IMR-90 (cell line): Measurements from ENCODE around the gene CSH1. TPM values are rescaled to one million over a fixed set of nuclear protein-coding genes. Genes with fewer than 3 reads are reported as not detected.
"Not testable (repeated sequence)": the region's sequence is repeated elsewhere in the genome, so short reads cannot be mapped to it uniquely, and the experiment has no call there.

Experiments
- ATAC-seq: fragments of 200-7000 bp; cut with Tn5 transposase; 2 replicates; pipeline ENCODE4 v1.9.1; 2020; ENCODE audit warnings: low read depth, mild to moderate bottlenecking, moderate library complexity
- BruUV-seq: library from RNA; stranded (reverse); fragments of 400-500 nt; replicated peaks from 2 replicates; lab custom pipeline; 2021; lab: Mats Ljungman, UMichigan
- CTCF ChIA-PET: fragments of 300-600 bp; formaldehyde crosslinking; extraction: SDS; loops from one replicate; lab custom pipeline; 2021; ENCODE audit warnings: antibody characterized with exemption; lab: Yijun Ruan, JAX
- POLR2A ChIA-PET: fragments of 300-600 bp; sonication (Branson Sonifier 250); formaldehyde crosslinking; loops from one replicate; lab custom pipeline; 2022; ENCODE audit warnings: antibody characterized with exemption; ENCODE audit not compliant: unreplicated experiment; lab: Charles Lee
- DNase-seq: peaks from one replicate; pipeline ENCODE4 v3.0.0; 2013
- H2AFZ ChIP-seq: replicated peaks from 2 replicates; pipeline ENCODE3; 2013; ENCODE audit warnings: low read length, mild to moderate bottlenecking; ENCODE audit not compliant: poor library complexity
- H2AK5ac ChIP-seq: 2 replicates; pipeline ENCODE4 v1.6.1; 2013; ENCODE audit warnings: low read depth, low read length, inconsistent platforms
- H2AK9ac ChIP-seq: replicated peaks from 2 replicates; pipeline ENCODE3; 2013; ENCODE audit warnings: mild to moderate bottlenecking, low read depth, low read length, moderate library complexity; ENCODE audit not compliant: poor library complexity
- H2BK120ac ChIP-seq: 2 replicates; pipeline ENCODE4 v1.6.1; 2013; ENCODE audit warnings: low read depth, low read length, inconsistent platforms
- H2BK15ac ChIP-seq: 3 replicates; pipeline ENCODE4 v1.6.1; 2013; ENCODE audit warnings: low read depth, low read length, inconsistent platforms
- H2BK20ac ChIP-seq: 2 replicates; pipeline ENCODE4 v1.6.1; 2013; ENCODE audit warnings: low read depth, mild to moderate bottlenecking, inconsistent platforms, low read length, moderate library complexity
- H2BK5ac ChIP-seq: 2 replicates; pipeline ENCODE4 v1.6.1; 2013; ENCODE audit warnings: mild to moderate bottlenecking, low read depth, low read length, inconsistent platforms; ENCODE audit not compliant: poor library complexity, severe bottlenecking
- H3K14ac ChIP-seq: replicated peaks from 2 replicates; pipeline ENCODE4 v1.6.1; 2013; ENCODE audit warnings: low read depth, low read length, inconsistent platforms
- H3K18ac ChIP-seq: 2 replicates; pipeline ENCODE4 v1.6.1; 2013; ENCODE audit warnings: low read depth, low read length, control low read depth
- H3K23ac ChIP-seq: 2 replicates; pipeline ENCODE4 v1.6.1; 2013; ENCODE audit warnings: low read depth, low read length, inconsistent platforms
- H3K27ac ChIP-seq: 2 replicates; pipeline ENCODE4 v1.5.1; 2013; ENCODE audit warnings: mild to moderate bottlenecking, control low read depth, low read length; ENCODE audit not compliant: insufficient read depth
- H3K27me3 ChIP-seq: 2 replicates; pipeline ENCODE4 v1.6.1; 2013; ENCODE audit warnings: low read length; ENCODE audit not compliant: control insufficient read depth, insufficient read depth
- H3K36me3 ChIP-seq: 2 replicates; pipeline ENCODE4 v1.6.1; 2013; ENCODE audit warnings: low read length, mixed read lengths; ENCODE audit not compliant: control insufficient read depth, insufficient read depth
- H3K4ac ChIP-seq: 2 replicates; pipeline ENCODE4 v1.6.1; 2013; ENCODE audit warnings: low read depth, low read length, inconsistent platforms
- H3K4me1 ChIP-seq: 2 replicates; pipeline ENCODE4 v1.6.1; 2013; ENCODE audit warnings: low read length, mixed read lengths; ENCODE audit not compliant: control insufficient read depth, insufficient read depth
- H3K4me2 ChIP-seq: 2 replicates; pipeline ENCODE4 v1.6.1; 2013; ENCODE audit warnings: low read depth, mild to moderate bottlenecking, control low read depth, low read length, moderate library complexity
- H3K4me3 ChIP-seq: 2 replicates; pipeline ENCODE4 v1.5.1; 2013; ENCODE audit warnings: low read depth, mild to moderate bottlenecking, control low read depth, low read length, moderate library complexity; ENCODE audit not compliant: insufficient read depth
- H3K56ac ChIP-seq: 2 replicates; pipeline ENCODE4 v1.6.1; 2013; ENCODE audit warnings: low read length, inconsistent platforms; ENCODE audit not compliant: insufficient read depth; ENCODE audit errors: extremely low read depth
- H3K79me1 ChIP-seq, 2 experiments: 2 replicates each; pipeline ENCODE4 v1.6.1; 2013; ENCODE audit warnings: low read length in 2 of 2, inconsistent platforms in 1 of 2, low read depth in 1 of 2
- H3K9ac ChIP-seq: 2 replicates; pipeline ENCODE4 v1.6.1; 2013; ENCODE audit warnings: low read depth, low read length, control low read depth
- H3K9me1 ChIP-seq: 2 replicates; pipeline ENCODE4 v1.6.1; 2013; ENCODE audit warnings: low read length, inconsistent platforms; ENCODE audit not compliant: insufficient read depth
- H3K9me3 ChIP-seq: 2 replicates; pipeline ENCODE4 v1.6.1; 2013; ENCODE audit warnings: low read length; ENCODE audit not compliant: control insufficient read depth, insufficient read depth
- H4K20me1 ChIP-seq: 2 replicates; pipeline ENCODE4 v1.6.1; 2013; ENCODE audit warnings: low read length, inconsistent platforms; ENCODE audit not compliant: insufficient read depth
- H4K5ac ChIP-seq: 2 replicates; pipeline ENCODE4 v1.6.1; 2013; ENCODE audit warnings: mild to moderate bottlenecking, low read depth, low read length, control low read depth
- H4K8ac ChIP-seq, 2 experiments: 2 replicates each; pipeline ENCODE4 v1.6.1; 2013; ENCODE audit warnings: low read depth in 2 of 2, low read length in 2 of 2, control low read depth in 1 of 2, inconsistent platforms in 1 of 2
- H4K91ac ChIP-seq: 2 replicates; pipeline ENCODE4 v1.6.1; 2013; ENCODE audit warnings: low read depth, low read length, inconsistent platforms; ENCODE audit not compliant: insufficient read depth
- WGBS, 2 experiments: methylation state at CpG; one replicate each; pipeline versions ENCODE4 v1.1.5 to v1.1.7; 2013; ENCODE audit warnings: missing lambda C conversion rate in 2 of 2; ENCODE audit not compliant: insufficient read length in 1 of 2; ENCODE audit errors: extremely low coverage in 2 of 2; 5-methylcytosine and 5-hydroxymethylcytosine counted together
- dilution Hi-C: fragments of 300-500 bp; cut with HindIII; formaldehyde crosslinking; loops from one replicate; pipeline ENCODE4 v1.14.3; 2018; ENCODE audit warnings: low sequenced_read_pairs; ENCODE audit not compliant: unreplicated experiment
- in situ Hi-C: fragments of 300-500 bp; cut with MboI; formaldehyde crosslinking; loops from 3 replicates; pipeline ENCODE4 v1.14.3; 2019; ENCODE audit warnings: low sequenced_read_pairs, inconsistent platforms, mixed read lengths
- intact Hi-C: fragments of 100-400 bp; cut with micrococcal nuclease; formaldehyde crosslinking; loops from 2 replicates; pipeline ENCODE4 v1.10.0; 2022
- polyA plus RNA-seq, 3 experiments: library from polyadenylated mRNA; depleted of rRNA; stranded (reverse); fragments of >200 nt; gene quantifications; 2 replicates each; pipeline ENCODE4 v1.2.3, GENCODE V29; 2012; ENCODE audit warnings: low replicate concordance in 1 of 3
- total RNA-seq: library from RNA; depleted of rRNA; stranded (reverse); fragments of >200 nt; gene quantifications from 2 replicates; pipeline ENCODE4 v1.2.3, GENCODE V29; 2012

CSH1 gene
- total and polyA plus RNA-seq, 2 of the 4 experiments (the other 2 are of a cell fraction), result not detected

DNA sequence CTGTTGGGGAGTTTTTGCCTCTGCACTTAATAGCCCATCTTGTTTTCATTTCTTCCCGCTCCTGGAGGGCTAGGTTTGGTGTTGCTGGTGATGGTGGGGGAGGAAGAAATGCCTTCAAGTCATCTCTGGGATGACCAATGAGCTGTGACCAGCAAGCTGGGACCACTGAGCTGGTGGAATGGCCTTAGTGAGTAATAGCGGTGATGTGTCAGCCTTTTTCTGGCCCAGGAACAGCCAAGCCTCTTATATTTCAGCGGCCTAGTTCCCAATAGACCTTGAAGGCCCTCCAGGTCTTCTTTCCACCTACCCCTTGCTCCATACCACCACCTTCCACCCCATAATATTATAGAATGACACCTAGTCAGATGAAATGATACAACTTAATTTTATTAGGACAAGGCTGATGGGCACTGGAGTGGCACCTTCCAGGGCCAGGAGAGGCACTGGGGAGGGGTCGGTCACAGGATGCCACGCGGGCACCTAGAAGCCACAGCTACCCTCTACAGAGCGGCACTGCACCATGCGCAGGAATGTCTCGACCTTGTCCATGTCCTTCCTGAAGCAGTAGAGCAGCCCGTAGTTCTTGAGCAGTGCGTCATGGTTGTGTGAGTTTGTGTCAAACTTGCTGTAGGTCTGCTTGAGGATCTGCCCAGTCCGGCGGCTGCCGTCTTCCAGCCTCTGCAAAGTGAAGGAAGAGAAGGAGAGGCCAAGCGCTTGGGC lies 24.6 kb downstream of the CSH1 start:
- H3K9me1 ChIP-seq, H2BK20ac ChIP-seq, H3K23ac ChIP-seq, H3K4me1 ChIP-seq, H4K20me1 ChIP-seq, H4K8ac ChIP-seq, H3K4me3 ChIP-seq, H2AK9ac ChIP-seq, H3K18ac ChIP-seq, H2BK120ac ChIP-seq, BruUV-seq, H4K91ac ChIP-seq, H3K4me2 ChIP-seq, H3K9ac ChIP-seq, H3K14ac ChIP-seq, CTCF ChIA-PET, H3K56ac ChIP-seq, H3K36me3 ChIP-seq, H2BK15ac ChIP-seq, H2AK5ac ChIP-seq, intact Hi-C loops, H3K79me1 ChIP-seq, H3K4ac ChIP-seq, H2AFZ ChIP-seq, dilution Hi-C loops, ATAC-seq, in situ Hi-C loops, POLR2A ChIA-PET, H3K9me3 ChIP-seq, H4K5ac ChIP-seq, H2BK5ac ChIP-seq, H3K27ac ChIP-seq: not testable (repeated sequence)
- peaks cover 10% of the 10 kb centered on the region for H3K27me3 ChIP-seq
- no CpG with 5 or more reads among the region's 15 CpGs for WGBS, 2 experiments
- peak; percentile 23 for DNase-seq

DNA sequence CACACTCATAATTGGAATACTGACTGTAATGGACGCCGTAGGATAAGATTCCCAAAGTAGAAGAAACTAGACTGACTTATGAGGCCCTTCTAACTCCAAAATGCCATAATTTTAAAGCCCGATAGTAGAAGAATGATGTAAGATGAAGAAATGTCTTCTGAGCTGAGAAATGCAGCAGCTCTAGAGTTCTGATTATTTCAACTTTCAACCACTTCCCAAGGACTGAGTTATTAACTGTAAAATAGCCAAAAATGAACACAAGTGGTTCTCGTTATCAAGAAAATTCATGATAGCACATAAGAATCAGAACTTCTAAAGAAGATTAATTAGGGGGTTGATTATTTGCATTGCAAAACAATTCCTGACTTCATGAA lies 26.1 kb downstream of the CSH1 start:
- DNase-seq, H3K36me3 ChIP-seq, H3K23ac ChIP-seq, H3K9me3 ChIP-seq, H3K56ac ChIP-seq, H2AFZ ChIP-seq, H3K79me1 ChIP-seq, H2BK15ac ChIP-seq, H2AK9ac ChIP-seq, H2BK5ac ChIP-seq, H3K4me3 ChIP-seq, dilution Hi-C loops, H2BK20ac ChIP-seq, H3K4me1 ChIP-seq, in situ Hi-C loops, BruUV-seq, H4K91ac ChIP-seq, H2AK5ac ChIP-seq, H4K5ac ChIP-seq, H3K9ac ChIP-seq, H3K27me3 ChIP-seq, POLR2A ChIA-PET, H4K20me1 ChIP-seq, H4K8ac ChIP-seq, H3K4ac ChIP-seq, intact Hi-C loops, H3K18ac ChIP-seq, H3K14ac ChIP-seq, ATAC-seq, CTCF ChIA-PET, H3K27ac ChIP-seq, H3K9me1 ChIP-seq, H3K4me2 ChIP-seq: not testable (repeated sequence)
- no CpG with 5 or more reads among the region's 4 CpGs for WGBS, 2 experiments
- 0 out of 2 replicates have a peak overlapping the region, but pooled peaks have one; percentile 32 for H2BK120ac ChIP-seq
